T1000 (cell line): ENCODE results near the gene CLDN9.

ENCODE experiments used
- DNase-seq: peaks from one replicate; lab custom pipeline; 2025; ENCODE audit warnings: mixed read lengths; lab: John Stamatoyannopoulos, UW

Gene CLDN9

GRCh38 chr16:2974319-2975056, 38.2 kb upstream of the CLDN9 start:
- DNase-seq, result no peak

GRCh38 chr16:2975161-2975795, 37.4 kb upstream of the CLDN9 start:
- DNase-seq, result no peak

- no peak for DNase-seq
These were observed 36.5 kb upstream of the CLDN9 start for GRCh38 chr16:2976201-2976600.

GRCh38 chr16:2976673-2977072, 36.0 kb upstream of the CLDN9 start:
- DNase-seq, result no peak

GRCh38 chr16:2977440-2977839, 35.3 kb upstream of the CLDN9 start:
- DNase-seq, result no peak

GRCh38 chr16:2979669-2980226, 33.0 kb upstream of the CLDN9 start:
- no peak for DNase-seq

- peak; percentile 90 for DNase-seq
These were observed 32.2 kb upstream of the CLDN9 start, which contains the start of gene PKMYT1 for GRCh38 chr16:2980227-2981176. PKMYT1 (minus strand) TSS chr16:2980446; CDS start chr16:2979657, 789 bp downstream.

- no peak for DNase-seq
These were observed 31.4 kb upstream of the CLDN9 start for GRCh38 chr16:2981177-2981898.

- DNase-seq, result no peak
These were observed 30.8 kb upstream of the CLDN9 start for GRCh38 chr16:2981899-2982250.

- no peak for DNase-seq
These were observed 30.3 kb upstream of the CLDN9 start for GRCh38 chr16:2982402-2982801.

GRCh38 chr16:2983706-2984136, 29.0 kb upstream of the CLDN9 start:
- DNase-seq, result peak; percentile 78

- DNase-seq, result no peak
These were observed 27.3 kb upstream of the CLDN9 start for GRCh38 chr16:2985462-2985861.

GRCh38 chr16:2985893-2986355, 26.8 kb upstream of the CLDN9 start:
- no peak for DNase-seq

- no peak for DNase-seq
These were observed 26.0 kb upstream of the CLDN9 start for GRCh38 chr16:2986623-2987188.

GRCh38 chr16:2987286-2987685, 25.4 kb upstream of the CLDN9 start:
- DNase-seq, result no peak

- no peak for DNase-seq
These were observed 24.9 kb upstream of the CLDN9 start for GRCh38 chr16:2987833-2988232.

- no peak for DNase-seq
These were observed 24.1 kb upstream of the CLDN9 start for GRCh38 chr16:2988590-2989099.

- DNase-seq, result no peak
These were observed 21.8 kb upstream of the CLDN9 start for GRCh38 chr16:2990891-2991290.

- no peak for DNase-seq
These were observed 21.0 kb upstream of the CLDN9 start for GRCh38 chr16:2991566-2992261.

- DNase-seq, result no peak
These were observed 20.2 kb upstream of the CLDN9 start for GRCh38 chr16:2992383-2993081.
